HG03354 (cell line): ENCODE data around the gene DAD1.
"Not testable (repeated sequence)": the region's sequence is repeated elsewhere in the genome, so short reads cannot be mapped to it uniquely, and the experiment has no call there.

Experiments
- ATAC-seq: cut with Tn5 transposase; IDR thresholded peaks from one replicate; pipeline ENCODE4 v1.9.1; 2021; ENCODE audit warnings: mild to moderate bottlenecking; ENCODE audit not compliant: unreplicated experiment, poor library complexity, severe bottlenecking

DAD1 gene

DNA sequence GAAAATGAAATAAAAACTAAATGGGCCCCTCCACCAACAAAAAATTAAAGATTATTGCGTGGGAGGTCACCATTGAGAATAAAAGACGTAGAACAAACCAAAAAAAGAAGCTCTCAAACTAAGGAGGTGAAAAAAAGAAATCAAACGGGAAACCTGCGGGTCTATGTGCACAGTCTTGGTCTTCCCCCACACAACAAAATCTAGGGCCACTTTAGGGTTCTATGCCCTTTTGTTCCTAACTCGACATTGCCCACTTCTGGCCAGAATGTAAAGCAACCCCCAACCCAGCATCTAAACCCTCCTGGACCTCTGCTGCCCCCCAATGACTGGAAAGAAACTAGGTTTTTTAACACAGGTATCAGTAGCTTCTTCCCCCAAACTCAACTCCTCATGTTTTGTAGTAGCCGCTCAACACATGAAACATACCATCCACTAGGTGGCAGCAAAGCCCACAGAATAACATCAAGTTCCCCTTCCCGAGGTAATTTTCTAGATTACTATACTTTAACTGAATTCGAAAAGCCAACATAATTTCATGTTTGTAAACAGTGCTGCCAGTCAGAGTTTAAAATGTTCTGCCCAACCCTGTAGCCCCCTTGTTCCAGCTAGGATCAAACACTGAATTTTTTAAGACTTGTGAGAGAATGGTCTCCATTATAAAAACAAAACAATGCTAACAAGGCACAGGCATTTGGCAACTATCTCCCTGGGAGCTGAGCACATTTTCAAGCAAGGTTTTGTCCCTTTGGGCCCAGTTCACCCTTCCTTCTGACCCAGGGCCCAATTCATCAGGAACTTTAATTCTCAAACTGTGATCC, 18.7 kb downstream of the DAD1 start:
- peak; percentile 79 for ATAC-seq

GRCh38 chr14:22569737-22570131, 19.3 kb downstream of the DAD1 start:
- no peak for ATAC-seq

DNA sequence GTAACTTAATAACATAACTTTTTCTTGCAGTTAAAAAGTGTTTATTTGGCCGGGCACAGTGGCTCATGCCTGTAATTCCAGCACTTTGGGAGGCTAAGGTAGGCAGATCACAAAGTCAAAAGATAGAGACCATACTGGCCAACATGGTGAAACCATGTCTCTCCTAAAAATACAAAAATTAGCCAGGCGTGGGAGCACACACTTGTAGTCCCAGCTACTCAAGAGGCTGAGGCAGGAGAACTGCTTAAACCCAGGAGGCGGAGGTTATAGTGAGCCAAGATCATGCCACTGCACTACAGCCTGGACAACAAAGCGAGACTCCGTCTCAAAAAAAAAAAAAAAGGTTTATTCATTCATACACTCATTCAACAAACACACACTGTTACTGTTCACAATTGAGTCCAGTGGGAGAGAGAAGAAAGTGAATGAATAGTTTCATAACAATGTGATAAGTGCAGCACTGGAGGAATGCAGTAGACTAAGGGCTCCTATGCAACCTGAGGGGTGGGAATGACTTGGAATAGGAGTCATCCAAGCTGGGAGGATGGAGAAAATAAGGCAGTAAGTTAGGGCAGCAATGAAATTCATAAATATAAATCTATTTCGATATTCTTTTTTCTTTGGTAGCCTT, 19.8 kb downstream of the DAD1 start:
- ATAC-seq = no peak

- ATAC-seq = no peak
Observed at GRCh38 chr14:22567437-22567836, 21.6 kb downstream of the DAD1 start.

GRCh38 chr14:22566845-22567244, 22.2 kb downstream of the DAD1 start:
- ATAC-seq = no peak

GRCh38 chr14:22566266-22566665, 22.8 kb downstream of the DAD1 start:
- ATAC-seq = not testable (repeated sequence)

- ATAC-seq = peak; percentile 44
Observed at GRCh38 chr14:22565391-22565945, 23.6 kb downstream of the DAD1 start.

DNA sequence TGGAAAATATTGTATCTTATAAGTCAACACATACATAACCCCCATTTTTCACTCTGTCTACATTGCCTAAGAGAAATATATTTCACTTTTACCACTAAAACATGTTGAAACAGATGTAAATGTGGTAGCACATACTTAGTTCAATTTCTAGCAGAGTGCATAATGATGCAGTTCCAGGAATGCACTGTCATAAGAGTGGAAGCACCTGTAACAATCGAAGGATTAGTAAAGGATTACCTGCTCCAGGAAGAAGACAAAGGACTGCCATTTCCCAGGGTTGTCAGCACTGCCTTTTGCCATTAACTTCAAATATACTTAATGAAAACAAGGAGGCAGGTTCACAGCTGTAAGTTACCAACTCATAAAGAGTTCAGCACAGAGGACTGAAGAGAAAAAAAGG, 24.6 kb downstream of the DAD1 start:
- no peak for ATAC-seq

- ATAC-seq = no peak
Observed at GRCh38 chr14:22563987-22564386, 25.0 kb downstream of the DAD1 start.

DNA sequence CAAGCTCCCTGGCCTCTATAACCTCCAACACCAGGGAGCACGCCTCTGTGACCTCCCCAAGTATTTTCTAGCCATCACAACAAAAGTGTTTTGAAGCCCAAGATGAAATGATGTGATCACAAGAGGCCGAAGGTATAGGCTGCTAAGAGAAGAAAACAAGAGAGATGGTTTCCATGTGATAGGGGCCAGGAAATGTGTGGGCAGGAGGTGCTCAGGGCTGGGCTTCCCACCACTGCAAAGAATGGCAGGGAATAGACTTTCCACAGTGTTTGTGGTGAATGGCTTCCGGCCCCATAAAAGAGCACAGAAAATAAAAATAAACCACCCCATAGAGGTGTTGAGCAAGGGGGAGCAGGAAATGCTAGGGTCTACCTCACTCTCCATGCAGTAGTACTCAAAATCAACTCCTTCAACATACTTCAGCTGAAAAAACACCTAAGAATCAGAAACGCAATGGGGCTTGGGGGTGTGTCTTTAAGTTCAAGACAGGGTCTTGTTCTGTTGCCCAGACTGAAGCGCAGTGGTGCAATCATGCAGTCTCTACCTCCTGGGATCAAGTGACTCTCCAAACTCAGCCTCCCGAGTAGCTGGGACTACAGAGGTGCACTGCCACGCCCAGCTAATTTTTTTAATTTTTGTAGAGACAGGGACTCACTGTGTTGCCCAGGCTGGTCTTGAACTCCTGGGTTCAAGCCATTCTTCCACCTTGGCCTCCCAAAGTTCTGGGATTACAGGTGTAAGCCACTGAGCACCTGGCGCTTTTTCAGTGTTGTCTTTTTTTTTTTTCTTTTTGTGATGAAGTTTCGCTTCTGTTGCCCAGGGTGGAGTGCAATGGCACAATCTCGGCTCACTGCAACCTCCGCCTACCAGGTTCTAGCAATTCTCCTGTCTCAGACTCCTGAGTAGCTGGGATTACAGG, 27.1 kb downstream of the DAD1 start:
- no peak for ATAC-seq

GRCh38 chr14:22561366-22561660, 27.7 kb downstream of the DAD1 start:
- no peak for ATAC-seq

DNA sequence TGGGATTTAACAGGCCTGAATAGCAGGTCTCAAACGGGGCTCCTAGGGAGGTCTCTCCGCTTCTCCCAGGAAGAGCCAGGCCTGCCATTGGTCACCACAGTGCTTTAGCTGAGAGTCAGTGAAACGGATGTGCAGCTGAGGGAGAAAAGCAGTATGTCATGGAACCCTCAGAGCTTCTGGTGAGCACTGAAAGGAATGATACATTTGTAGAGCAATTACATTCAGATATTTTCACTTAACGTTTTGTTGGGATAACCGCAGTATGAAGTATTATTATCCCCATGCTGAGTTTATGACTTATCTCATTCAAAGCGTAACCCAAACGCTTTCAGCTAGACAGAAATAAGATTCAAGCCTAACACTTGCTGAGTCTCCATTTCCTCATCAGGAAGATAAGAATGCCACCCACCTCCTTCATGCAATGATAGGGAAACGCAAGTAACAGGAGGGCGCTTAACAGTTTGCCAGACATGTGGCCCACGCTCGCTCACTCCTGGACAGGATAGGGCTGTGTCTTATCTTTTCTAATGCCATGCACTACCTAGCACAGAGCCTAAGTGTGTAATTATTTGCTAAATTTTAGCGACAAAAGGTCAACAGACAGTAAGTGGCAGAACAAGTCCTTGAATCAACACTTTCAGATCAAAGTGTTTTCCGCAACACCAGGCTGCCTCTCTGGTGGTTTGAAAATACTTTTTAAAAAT, 28.2 kb downstream of the DAD1 start:
- no peak for ATAC-seq

- ATAC-seq = no peak
Observed at GRCh38 chr14:22559041-22559440, 30.0 kb downstream of the DAD1 start.

- ATAC-seq = no peak
Observed at GRCh38 chr14:22558221-22558913, 30.7 kb downstream of the DAD1 start.

GRCh38 chr14:22557846-22558220, 31.2 kb downstream of the DAD1 start:
- no peak for ATAC-seq

- ATAC-seq = peak; percentile 34
Observed at GRCh38 chr14:22556990-22557623, 31.9 kb downstream of the DAD1 start.

DNA sequence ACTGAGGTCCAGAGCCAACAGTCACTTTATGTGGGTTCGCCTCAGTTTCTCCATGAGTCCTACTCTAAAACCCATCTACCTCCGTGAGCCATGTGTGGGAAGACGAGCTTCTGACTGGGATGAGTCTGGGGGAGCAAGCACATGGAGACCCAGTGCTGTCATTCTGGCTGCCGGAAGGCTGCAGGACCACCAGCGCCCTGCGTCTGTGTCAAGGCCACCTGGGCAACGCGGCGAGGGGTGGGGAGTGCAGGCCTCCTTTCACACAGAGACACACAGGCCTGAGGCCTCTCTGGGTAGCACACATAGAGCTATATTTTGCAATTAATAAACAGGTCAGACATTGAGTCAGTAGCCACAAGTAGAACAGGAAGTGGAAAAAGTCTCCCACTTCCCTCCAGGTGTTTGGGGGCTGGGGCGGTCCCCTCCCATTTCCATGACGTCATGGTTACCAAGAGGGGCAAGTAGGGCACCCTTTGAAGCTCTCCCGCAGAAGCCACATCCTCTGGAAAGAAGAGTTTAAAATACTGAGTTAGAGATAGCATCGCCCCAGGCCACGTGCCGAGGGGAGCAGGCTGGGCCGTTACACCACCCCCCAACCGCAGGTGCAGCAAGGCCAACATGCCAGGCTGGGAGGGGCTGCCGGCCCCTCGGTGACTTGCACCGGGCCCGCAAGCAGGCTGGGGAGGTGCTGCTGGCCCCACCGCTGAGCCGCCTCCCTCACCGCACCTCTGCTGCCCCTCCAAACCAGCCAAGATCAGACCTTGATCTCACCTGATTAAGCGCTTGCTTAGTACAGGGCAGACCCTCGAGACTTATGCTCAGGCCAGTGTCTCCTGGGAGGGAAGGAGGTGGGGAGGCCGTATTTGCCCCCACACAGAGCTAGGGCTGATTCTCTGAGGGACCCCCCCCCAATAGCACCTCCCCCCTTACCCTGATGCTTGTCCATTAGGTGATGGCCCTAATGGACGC, 32.7 kb downstream of the DAD1 start:
- ATAC-seq = peak; percentile 78
